Right lung (tissue), 5 donors: Measurements from ENCODE around the gene HIBADH. TPM values are rescaled to one million over a fixed set of nuclear protein-coding genes. Genes with fewer than 3 reads are reported as not detected.
"Not testable (repeated sequence)": the region's sequence is repeated elsewhere in the genome, so short reads cannot be mapped to it uniquely, and the experiment has no call there.

ENCODE experiments used
- DNase-seq, 2 donors: peaks; one replicate each; pipeline ENCODE4 v3.0.0-alpha.2; 2013
- polyA plus RNA-seq, 5 donors: library from polyadenylated mRNA; unstranded; fragments of 120-200 nt; gene quantifications; one replicate each; pipeline versions ENCODE4 v1.2.1 to v1.2.3, GENCODE V29; 2013; ENCODE audit warnings: inconsistent platforms in 1 of 5, low replicate concordance in 1 of 5; ENCODE audit not compliant: insufficient read length in 5 of 5, insufficient read depth in 1 of 5

HIBADH gene
- polyA plus RNA-seq, 5 donors = 43.9 to 64.0 (median 57.5) TPM

DNA sequence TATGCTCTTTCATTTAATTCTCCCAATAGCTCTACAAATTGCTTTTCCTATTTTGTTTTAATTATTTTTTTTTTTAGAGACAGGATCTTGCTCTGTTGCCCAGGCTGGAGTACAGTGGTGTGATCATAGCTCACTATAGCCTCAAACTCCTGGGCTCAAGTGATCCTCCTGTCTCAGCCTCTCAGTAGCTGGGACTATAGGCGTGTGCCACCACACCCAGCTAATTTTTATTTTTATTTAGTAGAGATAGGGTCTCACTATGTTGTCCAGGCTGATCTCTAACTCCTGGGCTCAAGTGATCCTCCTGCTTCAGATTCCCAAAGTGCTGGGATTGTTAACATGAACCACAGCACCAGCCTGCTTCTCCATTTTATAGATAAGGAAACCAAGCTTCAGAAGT, 151.3 kb downstream of the HIBADH start:
- not testable (repeated sequence) for DNase-seq

DNA sequence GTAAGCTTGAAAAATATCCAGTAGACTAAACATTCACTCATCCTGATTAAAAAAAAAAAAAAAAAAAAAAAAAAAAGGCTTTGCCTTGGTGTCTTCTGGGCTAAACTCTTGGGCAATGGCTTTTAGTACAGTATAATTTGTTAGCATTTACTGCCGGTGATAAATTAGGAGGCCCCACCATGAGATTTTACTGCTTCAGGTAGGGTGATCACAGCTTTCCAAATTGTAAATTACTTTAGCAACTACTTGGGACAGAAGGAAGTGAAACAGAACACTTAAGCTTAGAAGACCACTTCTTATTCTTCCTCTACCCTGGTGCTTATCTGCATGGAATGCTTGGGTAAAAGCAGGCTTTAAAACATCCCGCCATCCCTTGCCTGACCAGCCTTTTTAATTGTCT, 152.1 kb downstream of the HIBADH start:
- no peak for DNase-seq

DNA sequence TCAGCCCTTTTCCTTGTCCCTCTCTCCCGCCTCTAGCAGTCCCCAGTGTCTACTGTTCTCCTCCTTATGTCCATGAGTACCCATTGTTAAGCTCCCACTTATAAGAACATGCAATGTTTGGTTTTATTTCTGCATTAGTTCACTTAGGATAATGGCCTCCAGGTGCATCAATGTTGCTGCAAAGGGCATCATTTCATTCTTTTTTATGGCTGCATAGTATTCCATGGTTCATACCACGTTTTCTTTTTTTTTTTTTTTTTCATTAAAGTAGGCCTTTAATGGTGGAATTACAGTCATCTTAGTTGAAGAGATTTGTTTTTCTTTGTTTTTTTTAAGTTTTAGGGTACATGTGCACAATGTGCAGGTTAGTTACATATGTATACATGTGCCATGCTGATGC, 160.8 kb downstream of the HIBADH start:
- not testable (repeated sequence) for DNase-seq

DNA sequence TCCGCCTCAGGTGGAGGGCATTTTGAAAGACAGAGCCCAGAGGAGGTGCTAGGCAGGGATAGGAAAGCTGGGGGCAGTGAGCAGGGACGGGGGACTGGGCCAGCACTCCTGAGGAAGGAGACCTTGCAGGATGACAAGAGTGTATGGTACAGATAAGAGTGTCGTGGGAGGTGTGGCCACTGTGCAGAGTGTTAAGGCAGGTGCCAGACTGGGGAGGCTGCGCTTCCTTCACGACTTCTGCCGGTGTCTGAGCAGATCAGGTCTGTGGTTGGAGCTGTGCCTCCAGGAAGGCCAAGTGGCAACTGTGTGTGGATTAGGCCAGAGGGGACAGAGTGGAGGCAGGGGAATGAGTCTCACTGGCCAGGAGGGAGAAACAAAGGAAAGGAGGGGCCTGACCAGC, 161.7 kb downstream of the HIBADH start:
- DNase-seq = no peak

DNA sequence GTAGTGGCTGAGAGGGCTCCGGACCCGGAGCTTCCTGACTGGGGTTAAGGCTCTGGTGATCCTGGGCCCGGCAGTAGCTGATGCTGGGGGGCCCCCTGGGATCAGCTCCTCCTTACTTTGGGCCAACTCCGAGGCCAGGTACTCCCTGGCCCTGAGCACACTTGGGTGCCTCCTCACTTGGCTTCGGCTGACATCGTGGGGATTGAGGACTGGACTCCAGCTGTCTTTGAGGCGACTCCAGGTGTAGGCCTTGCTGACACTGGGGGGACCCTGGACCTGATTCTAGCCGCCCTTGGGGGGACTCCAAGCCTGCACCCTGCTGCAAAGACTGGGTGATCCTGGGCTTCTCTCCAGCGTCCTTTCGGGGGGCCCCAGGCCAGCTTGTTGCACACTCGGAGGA, 170.5 kb downstream of the HIBADH start:
- no peak for DNase-seq

DNA sequence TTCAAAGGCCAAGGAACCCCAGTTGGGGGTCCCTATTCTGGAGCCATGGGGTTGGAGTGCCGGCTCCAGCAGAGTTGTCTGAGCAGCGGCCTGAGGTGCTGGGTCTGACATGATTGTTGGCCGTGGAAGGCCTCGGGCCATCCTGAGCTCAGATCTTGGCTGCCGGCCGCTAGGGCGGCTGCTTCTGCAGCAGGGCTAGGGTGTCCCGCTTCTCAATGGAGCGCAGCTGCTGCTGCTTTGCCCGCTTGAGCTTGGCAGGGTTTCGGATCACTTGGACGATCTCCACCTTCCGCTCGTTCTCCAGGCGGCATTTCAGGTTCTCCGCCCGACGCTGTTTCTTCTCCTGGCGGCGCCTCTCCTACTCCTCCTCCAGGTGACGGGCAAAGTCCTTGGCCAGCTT, 171.1 kb downstream of the HIBADH start:
- DNase-seq = no peak

DNA sequence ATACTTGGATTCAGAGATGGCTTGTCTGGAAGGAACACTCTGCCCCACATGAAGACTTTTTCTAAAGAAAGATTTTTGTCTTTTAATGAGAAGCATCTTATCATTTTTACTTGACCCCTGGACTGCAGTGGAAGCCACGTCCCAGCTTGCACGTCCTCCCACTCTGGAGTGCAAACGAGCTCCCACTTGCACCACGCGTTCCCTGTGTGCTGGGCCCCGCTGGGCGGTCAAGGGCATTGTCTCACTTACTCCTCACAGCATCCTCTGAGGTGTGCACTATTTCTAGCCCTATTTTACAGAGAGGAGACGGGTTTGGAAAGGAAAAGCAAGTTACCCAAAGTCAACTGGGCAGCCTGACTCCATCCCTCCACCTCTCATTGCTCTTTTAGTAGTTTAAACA, 175.2 kb downstream of the HIBADH start:
- no peak for DNase-seq

DNA sequence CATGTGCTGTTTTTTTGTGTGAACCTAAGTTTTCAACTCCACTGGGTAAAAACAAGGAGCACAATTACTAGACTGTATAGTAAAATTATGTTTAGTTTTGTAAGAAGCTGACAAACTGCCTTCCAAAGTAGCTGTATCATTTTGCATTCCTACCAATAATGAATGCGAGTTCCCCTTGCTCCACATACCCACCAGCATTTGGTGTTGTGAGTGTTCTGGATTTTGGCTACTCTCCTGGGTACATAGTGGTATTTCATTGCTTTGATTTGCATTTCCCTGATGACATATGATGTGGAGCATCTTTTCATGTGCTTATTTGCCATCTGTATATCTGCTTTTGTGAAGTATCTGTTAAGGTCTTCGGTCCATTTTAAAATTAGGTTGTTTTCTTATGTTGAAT, 178.2 kb downstream of the HIBADH start:
- no peak for DNase-seq

DNA sequence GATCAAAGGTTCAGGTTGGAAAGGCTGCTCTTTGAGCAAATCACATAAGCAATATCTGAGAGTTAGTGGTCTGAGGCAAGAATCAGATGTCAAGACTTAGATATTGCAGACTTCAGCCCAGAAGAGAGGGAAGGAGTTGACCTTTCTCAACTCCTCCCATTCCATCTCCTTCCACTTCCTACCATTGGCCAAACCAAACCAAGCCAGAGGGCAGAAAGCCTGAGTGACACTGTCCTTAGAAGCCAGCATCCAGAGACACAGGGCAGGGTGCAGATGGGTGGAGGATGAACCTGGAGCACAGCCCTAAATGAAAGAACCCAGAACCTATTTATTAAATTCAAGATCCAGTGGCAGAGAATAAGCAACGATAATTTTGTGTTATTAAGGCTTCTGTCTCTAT, 180.5 kb downstream of the HIBADH start:
- no peak for DNase-seq

DNA sequence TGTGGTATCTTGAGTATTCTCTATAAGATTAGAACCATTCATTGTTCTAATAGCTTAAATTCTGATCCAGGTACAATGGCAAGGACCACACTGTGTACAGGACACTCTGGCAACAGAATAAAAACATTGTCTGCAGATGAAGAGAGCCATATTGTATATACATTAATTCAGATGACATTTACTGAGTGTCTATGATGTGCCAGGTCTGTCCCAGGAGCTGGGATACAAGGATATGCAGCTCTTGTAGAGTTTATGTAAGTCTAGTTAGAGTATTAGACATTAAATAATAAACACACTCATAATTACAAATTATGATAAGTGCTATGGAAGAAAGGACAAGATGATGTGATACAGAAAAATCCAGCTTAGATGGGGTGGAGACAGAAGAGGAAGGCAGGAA, 184.1 kb downstream of the HIBADH start:
- peak; percentile 13 to 23 for DNase-seq

DNA sequence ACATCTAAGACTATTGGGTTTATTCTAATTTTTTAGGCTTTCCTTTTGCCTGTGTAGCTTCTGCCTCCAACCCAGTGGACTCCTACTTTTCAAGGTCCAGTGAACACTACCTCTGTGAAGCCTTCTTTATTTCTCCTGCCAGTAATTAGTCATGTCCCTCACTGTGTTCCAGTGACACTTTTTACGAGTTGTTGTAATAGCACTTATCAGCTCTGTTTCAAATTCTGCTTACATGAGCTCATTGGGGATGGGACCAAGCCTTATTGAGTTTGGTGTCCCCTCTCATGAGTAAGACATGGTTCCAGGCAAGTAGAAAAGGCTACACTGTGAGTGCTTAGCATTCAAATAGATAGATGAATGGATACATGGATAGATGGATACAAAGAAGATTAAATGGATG, 184.6 kb downstream of the HIBADH start:
- DNase-seq = no peak

DNA sequence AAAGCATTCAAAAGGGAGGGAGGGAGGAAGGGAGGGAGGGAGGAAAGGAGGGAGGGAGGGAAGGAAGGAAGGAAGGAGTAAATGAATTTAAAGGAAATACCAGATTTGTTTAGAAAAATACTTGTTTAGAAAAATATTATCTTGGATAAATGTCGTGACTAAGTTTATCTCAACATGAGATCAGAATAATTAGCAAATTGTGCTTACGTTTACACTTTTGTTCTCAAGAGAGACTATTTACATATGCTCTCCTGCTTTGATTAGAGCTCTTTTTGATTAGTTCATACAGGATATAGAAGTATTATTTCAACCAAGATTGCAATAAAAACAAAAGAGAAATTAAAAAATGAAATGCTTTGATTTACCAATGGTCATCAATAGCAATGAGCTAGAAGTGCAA, 186.2 kb downstream of the HIBADH start:
- DNase-seq = no peak

Other genes starting within 250 kb of the HIBADH start
- 100 to 1,000 TPM in 2 of 5 donors, 10 to 100 TPM in 3; 76.1 to 123 (median 93.2) TPM for gene TAX1BP1, start 77.3 kb upstream of the HIBADH start, polyA plus RNA-seq